ENCODE data around the gene BRINP1. TPM values are rescaled to one million over a fixed set of nuclear protein-coding genes. Genes with fewer than 3 reads are reported as not detected.

The BRINP1 gene
- total RNA-seq, 2 experiments from 2014 or later = not detected

- Histone ChIP-seq H3K4me1 (ENCODE audit: insufficient read depth, low read length, poor library complexity, severe bottlenecking) (no peaks in the 10 kb centered on the region), H3K9me3 (ENCODE audit: low read length) (no peaks in the 10 kb centered on the region), H3K27ac (ENCODE audit: low read depth, low read length, poor library complexity, severe bottlenecking) (no peak overlapping the region), H3K9me2 (ENCODE audit: insufficient read depth, low read length) (no peaks in the 10 kb centered on the region), H3K79me2 (ENCODE audit: insufficient read depth, low read depth, low read length) (no peaks in the 10 kb centered on the region), H3K36me3 (ENCODE audit: insufficient read depth, low read length) (no peaks in the 10 kb centered on the region), H4K20me1 (ENCODE audit: insufficient read depth, low read length) (no peaks in the 10 kb centered on the region), H2AFZ (ENCODE audit: low read length) (no peak overlapping the region), H3K4me3 (ENCODE audit: low read depth, low read length, poor library complexity, severe bottlenecking) (no peak overlapping the region), H3K4me2 (ENCODE audit: low read length) (no peak overlapping the region)
- ChIA-PET CTCF (ENCODE audit: unreplicated experiment) (no interaction called here), POLR2A (interaction anchor here (0.6 kb wide), 1 partner anchor 34 kb away, joined by 3 read pairs; no protein-coding TSS in a partner anchor)
- BruUV-seq (replicated peaks) = no TSS peak
- no peak for DNase-seq (ENCODE audit: low spot score)
- intact Hi-C loops (cut with micrococcal nuclease; ENCODE audit: unreplicated experiment) = loop anchor here (10.0 kb wide), 1 partner anchor 842 kb away; no protein-coding TSS in a partner anchor
- no peak for TF ChIP-seq EZH2phosphoT487 (IDR thresholded peaks at IDR 0.05; ENCODE audit: borderline replicate concordance, low read depth, low read length)
- TF ChIP-seq, protein P1, sequence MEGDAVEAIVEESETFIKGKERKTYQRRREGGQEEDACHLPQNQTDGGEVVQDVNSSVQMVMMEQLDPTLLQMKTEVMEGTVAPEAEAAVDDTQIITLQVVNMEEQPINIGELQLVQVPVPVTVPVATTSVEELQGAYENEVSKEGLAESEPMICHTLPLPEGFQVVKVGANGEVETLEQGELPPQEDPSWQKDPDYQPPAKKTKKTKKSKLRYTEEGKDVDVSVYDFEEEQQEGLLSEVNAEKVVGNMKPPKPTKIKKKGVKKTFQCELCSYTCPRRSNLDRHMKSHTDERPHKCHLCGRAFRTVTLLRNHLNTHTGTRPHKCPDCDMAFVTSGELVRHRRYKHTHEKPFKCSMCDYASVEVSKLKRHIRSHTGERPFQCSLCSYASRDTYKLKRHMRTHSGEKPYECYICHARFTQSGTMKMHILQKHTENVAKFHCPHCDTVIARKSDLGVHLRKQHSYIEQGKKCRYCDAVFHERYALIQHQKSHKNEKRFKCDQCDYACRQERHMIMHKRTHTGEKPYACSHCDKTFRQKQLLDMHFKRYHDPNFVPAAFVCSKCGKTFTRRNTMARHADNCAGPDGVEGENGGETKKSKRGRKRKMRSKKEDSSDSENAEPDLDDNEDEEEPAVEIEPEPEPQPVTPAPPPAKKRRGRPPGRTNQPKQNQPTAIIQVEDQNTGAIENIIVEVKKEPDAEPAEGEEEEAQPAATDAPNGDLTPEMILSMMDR (conservative IDR thresholded peaks at IDR 0.05; ENCODE audit: low read length) = no peak
Observed at GRCh38 chr9:119366909-119367682, 2.1 kb downstream of the BRINP1 start.

GRCh38 chr9:119365291-119366027 is 3.8 kb downstream of the BRINP1 start:
- no peak overlapping the region for H3K4me3 ChIP-seq (ENCODE audit: low read depth, low read length, poor library complexity, severe bottlenecking)
- CTCF ChIA-PET (ENCODE audit: unreplicated experiment) = interaction anchor here (0.6 kb wide), 1 partner anchor 837 kb away, joined by 3 read pairs; no protein-coding TSS in a partner anchor
- no TSS peak for BruUV-seq (replicated peaks)

More at GRCh38 chr9:119365291-119366027, 3.8 kb downstream of the BRINP1 start:
- DNase-seq (ENCODE audit: low spot score) = peak; percentile 37
- Histone ChIP-seq H3K27ac (ENCODE audit: low read depth, low read length, poor library complexity, severe bottlenecking) (no peak overlapping the region), H4K20me1 (ENCODE audit: insufficient read depth, low read length) (no peaks in the 10 kb centered on the region), H3K9me3 (ENCODE audit: low read length) (no peaks in the 10 kb centered on the region), H3K9me2 (ENCODE audit: insufficient read depth, low read length) (no peaks in the 10 kb centered on the region), H3K4me2 (ENCODE audit: low read length) (no peak overlapping the region), H3K4me1 (ENCODE audit: insufficient read depth, low read length, poor library complexity, severe bottlenecking) (no peaks in the 10 kb centered on the region), H3K79me2 (ENCODE audit: insufficient read depth, low read depth, low read length) (no peaks in the 10 kb centered on the region), H3K36me3 (ENCODE audit: insufficient read depth, low read length) (no peaks in the 10 kb centered on the region), H2AFZ (ENCODE audit: low read length) (no peak overlapping the region)
- TF ChIP-seq EZH2phosphoT487 (IDR thresholded peaks at IDR 0.05; ENCODE audit: borderline replicate concordance, low read depth, low read length) = no peak
- TF ChIP-seq, protein P1 (conservative IDR thresholded peaks at IDR 0.05; ENCODE audit: low read length) = peak; percentile 76
- intact Hi-C loops (cut with micrococcal nuclease; ENCODE audit: unreplicated experiment) = loop anchor here (10.0 kb wide), 1 partner anchor 841 kb away; no protein-coding TSS in a partner anchor
- POLR2A ChIA-PET = no interaction called here

Measured in OCI-LY7 (cell line).